ENCODE data around the gene HAVCR2. TPM values are rescaled to one million over a fixed set of nuclear protein-coding genes. Genes with fewer than 3 reads are reported as not detected.
"Not testable (repeated sequence)": the region's sequence is repeated elsewhere in the genome, so short reads cannot be mapped to it uniquely, and the experiment has no call there.

Gene HAVCR2
- total RNA-seq, 1 donor from 2014 or later: 0.37 TPM

- H3K79me2 ChIP-seq (ENCODE audit: low read depth): no peaks in the 10 kb centered on the region
- no peaks in the 10 kb centered on the region for H3K4me1 ChIP-seq
- Mint-ChIP-seq H3K4me1 (no peaks in the 10 kb centered on the region), H3K27ac (no peak overlapping the region), H3K36me3 (no peaks in the 10 kb centered on the region), H3K9me3 (no peaks in the 10 kb centered on the region), H3K4me3 (no peak overlapping the region), H3K27me3 (ENCODE audit: insufficient read depth, low read depth) (peaks cover 2% of the 10 kb centered on the region)
- DNase-seq (ENCODE audit: low spot score): no peak
- H3K9me3 ChIP-seq (ENCODE audit: low read depth): no peaks in the 10 kb centered on the region
- H3K4me2 ChIP-seq: no peak overlapping the region
- no peak overlapping the region for H3K27ac ChIP-seq
- H3K4me3 ChIP-seq: no peak overlapping the region
- no peaks in the 10 kb centered on the region for H3K27me3 ChIP-seq
- no peaks in the 10 kb centered on the region for H3F3A ChIP-seq (ENCODE audit: low read depth)
- H4K20me1 ChIP-seq (ENCODE audit: low read depth): no peaks in the 10 kb centered on the region
- H3K36me3 ChIP-seq: no peaks in the 10 kb centered on the region
- TF ChIP-seq EZH2phosphoT487 (IDR thresholded peaks at IDR 0.05): no peak
- TF ChIP-seq CTCF (IDR thresholded peaks at IDR 0.05): no peak
- TF ChIP-seq EZH2 (IDR thresholded peaks at IDR 0.05): no peak
- H3K9ac ChIP-seq: no peak overlapping the region
- peak overlapping the region; percentile 7 for H2AFZ ChIP-seq (replicated peaks)
These were observed 58.8 kb downstream of the HAVCR2 start for GRCh38 chr5:157050050-157050449.

GRCh38 chr5:157049605-157050004 lies 59.2 kb downstream of the HAVCR2 start:
- Histone ChIP-seq H3K79me2 (ENCODE audit: low read depth) (no peaks in the 10 kb centered on the region), H3K36me3 (no peaks in the 10 kb centered on the region), H3K27me3 (no peaks in the 10 kb centered on the region), H3F3A (ENCODE audit: low read depth) (no peaks in the 10 kb centered on the region), H3K27ac (no peak overlapping the region), H3K9ac (no peak overlapping the region), H3K4me3 (no peak overlapping the region), H3K4me1 (no peaks in the 10 kb centered on the region), H4K20me1 (ENCODE audit: low read depth) (no peaks in the 10 kb centered on the region), H3K9me3 (ENCODE audit: low read depth) (no peaks in the 10 kb centered on the region), H3K4me2 (no peak overlapping the region), H2AFZ (replicated peaks) (peak overlapping the region; percentile 7)
- DNase-seq (ENCODE audit: low spot score): no peak
- H3K4me3 Mint-ChIP-seq: no peak overlapping the region
- H3K4me1 Mint-ChIP-seq: no peaks in the 10 kb centered on the region
- no peaks in the 10 kb centered on the region for H3K36me3 Mint-ChIP-seq
- no peaks in the 10 kb centered on the region for H3K9me3 Mint-ChIP-seq
- H3K27me3 Mint-ChIP-seq (ENCODE audit: insufficient read depth, low read depth): peaks cover 2% of the 10 kb centered on the region
- TF ChIP-seq EZH2 (IDR thresholded peaks at IDR 0.05) (no peak), EZH2phosphoT487 (IDR thresholded peaks at IDR 0.05) (no peak), CTCF (IDR thresholded peaks at IDR 0.05) (no peak)
- no peak overlapping the region for H3K27ac Mint-ChIP-seq

- H3K27ac Mint-ChIP-seq: no peak overlapping the region
- no peak overlapping the region for H3K4me3 Mint-ChIP-seq
- no peak for TF ChIP-seq CTCF (IDR thresholded peaks at IDR 0.05)
- TF ChIP-seq EZH2 (IDR thresholded peaks at IDR 0.05): no peak
- TF ChIP-seq EZH2phosphoT487 (IDR thresholded peaks at IDR 0.05): no peak
These were observed 60.9 kb downstream of the HAVCR2 start for GRCh38 chr5:157047898-157048297.

GRCh38 chr5:157047016-157047415 lies 61.8 kb downstream of the HAVCR2 start:
- not testable (repeated sequence) for H3K9ac ChIP-seq; H3K4me1 Mint-ChIP-seq; H3K4me3 Mint-ChIP-seq; H3K36me3 Mint-ChIP-seq; H3K4me2 ChIP-seq; H2AFZ ChIP-seq (replicated peaks); H3K79me2 ChIP-seq (ENCODE audit: low read depth); H3K4me3 ChIP-seq; DNase-seq (ENCODE audit: low spot score); H3K4me1 ChIP-seq; H3K36me3 ChIP-seq; H4K20me1 ChIP-seq (ENCODE audit: low read depth); H3K27ac Mint-ChIP-seq; H3K27me3 Mint-ChIP-seq (ENCODE audit: insufficient read depth, low read depth); H3K9me3 Mint-ChIP-seq; H3F3A ChIP-seq (ENCODE audit: low read depth); H3K9me3 ChIP-seq (ENCODE audit: low read depth); H3K27ac ChIP-seq; H3K27me3 ChIP-seq

More at GRCh38 chr5:157047898-157048297, 60.9 kb downstream of the HAVCR2 start:
- H2AFZ ChIP-seq (replicated peaks): no peak overlapping the region
- no peak overlapping the region for H3K27ac ChIP-seq
- H3K9me3 ChIP-seq (ENCODE audit: low read depth): no peaks in the 10 kb centered on the region
- Mint-ChIP-seq H3K9me3 (no peaks in the 10 kb centered on the region), H3K36me3 (no peaks in the 10 kb centered on the region), H3K27me3 (ENCODE audit: insufficient read depth, low read depth) (no peaks in the 10 kb centered on the region), H3K4me1 (no peaks in the 10 kb centered on the region)
- no peak overlapping the region for H3K9ac ChIP-seq
- no peaks in the 10 kb centered on the region for H3F3A ChIP-seq (ENCODE audit: low read depth)
- DNase-seq (ENCODE audit: low spot score): no peak
- no peaks in the 10 kb centered on the region for H4K20me1 ChIP-seq (ENCODE audit: low read depth)
- no peaks in the 10 kb centered on the region for H3K27me3 ChIP-seq
- no peak overlapping the region for H3K4me2 ChIP-seq
- no peaks in the 10 kb centered on the region for H3K79me2 ChIP-seq (ENCODE audit: low read depth)
- no peaks in the 10 kb centered on the region for H3K36me3 ChIP-seq
- H3K4me1 ChIP-seq: no peaks in the 10 kb centered on the region
- no peak overlapping the region for H3K4me3 ChIP-seq

All from neural progenitor cell (in vitro differentiated cells).